H1 (cell line): ENCODE measurements around the gene ATG5. TPM values are rescaled to one million over a fixed set of nuclear protein-coding genes. Genes with fewer than 3 reads are reported as not detected.

Experiments
- CTCF ChIA-PET: fragments of 300-600 bp; sonication (Branson Sonifier 250); formaldehyde crosslinking; loops from one replicate; lab custom pipeline; 2021; ENCODE audit not compliant: partially characterized antibody; lab: Charles Lee
- POLR2A ChIA-PET: fragments of 300-600 bp; sonication (Branson Sonifier 250); formaldehyde crosslinking; loops from one replicate; lab custom pipeline; 2021; ENCODE audit warnings: inconsistent platforms; ENCODE audit not compliant: partially characterized antibody; lab: Charles Lee
- DNase-seq, 2 experiments: peaks; one replicate each; pipeline versions ENCODE4 v3.0.0 to v3.0.0-alpha.2; 2010 to 2022; ENCODE audit warnings: low spot score in 2 of 2, low read depth in 1 of 2, mixed read lengths in 1 of 2
- FAIRE-seq: peaks from 2 replicates; lab custom pipeline; 2011; peaks lifted over from hg19 to GRCh38; lab: Jason Lieb, UNC
- H2AFZ ChIP-seq: 2 replicates; pipeline ENCODE4 v1.8.1; 2012; ENCODE audit warnings: low read length, inconsistent platforms
- H2AK5ac ChIP-seq: 2 replicates; pipeline ENCODE4 v1.6.1; 2013; ENCODE audit warnings: low read depth, low read length
- H2BK120ac ChIP-seq: replicated peaks from 2 replicates; pipeline ENCODE3; 2013; ENCODE audit warnings: low read depth, low read length, inconsistent platforms
- H2BK12ac ChIP-seq: 2 replicates; pipeline ENCODE4 v1.6.1; 2013; ENCODE audit warnings: low read depth, low read length
- H2BK15ac ChIP-seq: 2 replicates; pipeline ENCODE4 v1.6.1; 2013; ENCODE audit warnings: low read length
- H2BK20ac ChIP-seq: 2 replicates; pipeline ENCODE4 v1.6.1; 2013; ENCODE audit warnings: low read length
- H2BK5ac ChIP-seq: 2 replicates; pipeline ENCODE4 v1.6.1; 2013; ENCODE audit warnings: low read depth, low read length
- H3K14ac ChIP-seq: 2 replicates; pipeline ENCODE4 v1.6.1; 2013; ENCODE audit warnings: inconsistent platforms; ENCODE audit not compliant: insufficient read length
- H3K18ac ChIP-seq: 2 replicates; pipeline ENCODE4 v1.6.1; 2013; ENCODE audit warnings: low read length; ENCODE audit errors: extremely low read depth
- H3K23ac ChIP-seq: 2 replicates; pipeline ENCODE4 v1.6.1; 2013; ENCODE audit warnings: inconsistent platforms; ENCODE audit not compliant: insufficient read length
- H3K23me2 ChIP-seq: 2 replicates; pipeline ENCODE4 v1.6.1; 2013; ENCODE audit warnings: low read depth, low read length
- H3K27ac ChIP-seq: 2 replicates; pipeline ENCODE4 v1.6.1; 2011; ENCODE audit warnings: low read depth, low read length, inconsistent platforms
- H3K27me3 ChIP-seq, 4 experiments: replicated peaks in 1 of 4; 1 replicate in 1 of 4; 2 replicates in 3 of 4; pipeline versions ENCODE4 v1.6.1 to v1.8.1; 2011 to 2013; ENCODE audit warnings: low read length in 3 of 4, mild to moderate bottlenecking in 3 of 4, inconsistent platforms in 2 of 4, mixed read lengths in 2 of 4, moderate library complexity in 1 of 4; ENCODE audit not compliant: control insufficient read depth in 3 of 4, insufficient read depth in 3 of 4; ENCODE audit errors: extremely low read depth in 1 of 4
- H3K36me3 ChIP-seq, 4 experiments: 2 replicates each; pipeline versions ENCODE4 v1.6.1 to v1.8.1; 2011 to 2013; ENCODE audit warnings: mild to moderate bottlenecking in 4 of 4, low read length in 3 of 4, moderate library complexity in 2 of 4, control low read depth in 1 of 4, inconsistent platforms in 1 of 4; ENCODE audit not compliant: insufficient read depth in 4 of 4, control insufficient read depth in 2 of 4
- H3K4ac ChIP-seq: replicated peaks from 2 replicates; pipeline ENCODE3; 2013; ENCODE audit warnings: low read length, low read depth, mixed read lengths, inconsistent platforms; ENCODE audit not compliant: insufficient read length
- H3K4me1 ChIP-seq, 4 experiments: replicated peaks in 1 of 4; 1 replicate in 1 of 4; 2 replicates in 3 of 4; pipeline versions ENCODE4 v1.6.1 to v1.8.1; 2011 to 2013; ENCODE audit warnings: low read length in 3 of 4, inconsistent platforms in 2 of 4, mixed read lengths in 1 of 4; ENCODE audit not compliant: insufficient read depth in 4 of 4, control insufficient read depth in 3 of 4
- H3K4me2 ChIP-seq, 2 experiments: 2 replicates each; pipeline versions ENCODE4 v1.6.1 to v1.8.1; 2011 to 2013; ENCODE audit warnings: low read depth in 2 of 2, low read length in 2 of 2, control low read depth in 1 of 2, inconsistent platforms in 1 of 2, mild to moderate bottlenecking in 1 of 2; ENCODE audit not compliant: insufficient read depth in 1 of 2
- H3K4me3 ChIP-seq, 4 experiments: fragments of 200-600, 300-600 bp in 1 of 4; sonication (generic), shearing (Covaris generic), sonication (Bioruptor Twin) in 1 of 4; 2 replicates each; pipeline versions ENCODE4 v1.5.1 to v1.8.1; 2011 to 2016; ENCODE audit warnings: low read length in 4 of 4, low read depth in 3 of 4, control low read depth in 2 of 4, inconsistent platforms in 2 of 4, mild to moderate bottlenecking in 2 of 4, mixed read lengths in 1 of 4, moderate library complexity in 1 of 4; ENCODE audit not compliant: insufficient read depth in 2 of 4; ENCODE audit errors: extremely low read depth in 1 of 4
- H3K56ac ChIP-seq: replicated peaks from 2 replicates; pipeline ENCODE3; 2013; ENCODE audit warnings: low read depth, mild to moderate bottlenecking, mixed read lengths, low read length, inconsistent platforms; ENCODE audit not compliant: insufficient read length
- H3K79me1 ChIP-seq: 2 replicates; pipeline ENCODE4 v1.6.1; 2013; ENCODE audit warnings: low read depth, low read length, control low read depth
- H3K79me2 ChIP-seq, 2 experiments: 2 replicates each; pipeline versions ENCODE4 v1.6.1 to v1.8.1; 2012 to 2013; ENCODE audit warnings: low read length in 2 of 2, mild to moderate bottlenecking in 2 of 2, inconsistent platforms in 1 of 2; ENCODE audit not compliant: insufficient read depth in 2 of 2, control insufficient read depth in 1 of 2
- H3K9ac ChIP-seq, 4 experiments: replicated peaks in 1 of 4; 1 replicate in 1 of 4; 2 replicates in 3 of 4; pipeline versions ENCODE4 v1.6.1 to v1.8.1; 2011 to 2013; ENCODE audit warnings: low read depth in 3 of 4, low read length in 3 of 4, control low read depth in 2 of 4, mild to moderate bottlenecking in 2 of 4, moderate library complexity in 2 of 4, inconsistent platforms in 1 of 4; ENCODE audit errors: extremely low read depth in 1 of 4
- H3K9me3 ChIP-seq, 2 experiments: 2 replicates each; pipeline versions ENCODE4 v1.6.1 to v1.8.1; 2012 to 2013; ENCODE audit warnings: mild to moderate bottlenecking in 2 of 2, moderate library complexity in 2 of 2, control low read depth in 1 of 2, inconsistent platforms in 1 of 2, low read depth in 1 of 2, low read length in 1 of 2, mixed read lengths in 1 of 2; ENCODE audit not compliant: insufficient read depth in 2 of 2
- H4K20me1 ChIP-seq, 2 experiments: replicated peaks in 1 of 2; 2 replicates each; pipeline versions ENCODE3 to v1.8.1; 2011 to 2013; ENCODE audit warnings: inconsistent platforms in 2 of 2, low read length in 2 of 2, mild to moderate bottlenecking in 1 of 2; ENCODE audit not compliant: insufficient read depth in 2 of 2, control insufficient read depth in 1 of 2
- H4K5ac ChIP-seq: 2 replicates; pipeline ENCODE4 v1.6.1; 2013; ENCODE audit warnings: low read length, low read depth, mixed read lengths, inconsistent platforms; ENCODE audit not compliant: insufficient read length
- H4K8ac ChIP-seq: 2 replicates; pipeline ENCODE4 v1.8.0; 2013; ENCODE audit warnings: mild to moderate bottlenecking, moderate library complexity, low read length, inconsistent platforms; ENCODE audit not compliant: insufficient read depth; ENCODE audit errors: extremely low read depth
- H4K91ac ChIP-seq: replicated peaks from 2 replicates; pipeline ENCODE3; 2013; ENCODE audit warnings: low read length, mixed read lengths, inconsistent platforms; ENCODE audit not compliant: insufficient read length
- ASH2L ChIP-seq: fragments of 200-600, 300-600 bp; sonication (generic); IDR thresholded peaks from one replicate; pipeline ENCODE4 v1.7.1; 2017; ENCODE audit warnings: low read length
- CTCF ChIP-seq, 3 experiments: IDR thresholded peaks; 1 replicate in 2 of 3; 2 replicates in 1 of 3; pipeline versions ENCODE4 v1.5.1 to v1.6.1; 2011; ENCODE audit warnings: low read length in 3 of 3, mild to moderate bottlenecking in 3 of 3, inconsistent platforms in 2 of 3, low read depth in 1 of 3, moderate library complexity in 1 of 3; ENCODE audit not compliant: insufficient read depth in 1 of 3; ENCODE audit errors: control extremely low read depth in 1 of 3
- EP300 ChIP-seq, 2 experiments: IDR thresholded peaks; 1 replicate in 1 of 2; 2 replicates in 1 of 2; pipeline ENCODE4 v1.6.1; 2011 to 2012; ENCODE audit warnings: low read depth in 2 of 2, low read length in 2 of 2, mild to moderate bottlenecking in 2 of 2, borderline replicate concordance in 1 of 2, inconsistent platforms in 1 of 2, moderate library complexity in 1 of 2
- HDAC2 ChIP-seq, 2 experiments: fragments of 300-600 bp in 1 of 2; sonication (generic) in 1 of 2; IDR thresholded peaks; 2 replicates each; pipeline ENCODE4 v1.6.1; 2011 to 2012; ENCODE audit warnings: low read depth in 2 of 2, low read length in 2 of 2, mild to moderate bottlenecking in 2 of 2, moderate library complexity in 2 of 2, borderline replicate concordance in 1 of 2, inconsistent platforms in 1 of 2
- JUND ChIP-seq: IDR thresholded peaks from 2 replicates; pipeline ENCODE4 v1.6.1; 2011; ENCODE audit warnings: mild to moderate bottlenecking, improper control_type of control experiment, low read length
- NRF1 ChIP-seq: IDR thresholded peaks from 2 replicates; pipeline ENCODE4 v1.6.1; 2011; ENCODE audit warnings: mild to moderate bottlenecking, low read depth, low read length, improper control_type of control experiment
- PHF8 ChIP-seq: fragments of 200-600 bp; sonication (generic); conservative IDR thresholded peaks from 2 replicates; pipeline ENCODE4 v1.7.1; 2012; ENCODE audit warnings: low read depth, mild to moderate bottlenecking, inconsistent platforms, low read length, moderate library complexity
- RFX5 ChIP-seq: IDR thresholded peaks from 2 replicates; pipeline ENCODE4 v1.6.1; 2011; ENCODE audit warnings: low read depth, low read length, improper control_type of control experiment, borderline replicate concordance
- USF2 ChIP-seq: IDR thresholded peaks from 2 replicates; pipeline ENCODE4 v1.6.1; 2011; ENCODE audit warnings: low read length, improper control_type of control experiment
- WGBS, 2 experiments: shearing (Covaris generic) in 1 of 2; methylation state at CpG; one replicate each; pipeline versions ENCODE4 v1.1.6 to v1.1.7; 2013 to 2015; ENCODE audit warnings: low lambda C conversion rate in 2 of 2, mixed read lengths in 2 of 2, inconsistent platforms in 1 of 2, low coverage in 1 of 2, missing lambda C conversion rate in 1 of 2; ENCODE audit not compliant: insufficient replicate concordance in 2 of 2, insufficient coverage in 1 of 2, insufficient read length in 1 of 2; ENCODE audit errors: extremely low coverage in 1 of 2, missing lambda C conversion rate in 1 of 2; 5-methylcytosine and 5-hydroxymethylcytosine counted together
- polyA plus RNA-seq, 7 experiments: library from polyadenylated mRNA; depleted of rRNA in 3 of 7; stranded (reverse) in 5 of 7; unstranded in 2 of 7; fragments of >200 nt in 5 of 7; fragments of 200-250 nt in 2 of 7; gene quantifications; 1 replicate in 5 of 7; 2 replicates in 1 of 7; 4 replicates in 1 of 7; pipeline versions ENCODE4 v1.2.1 to v1.2.3, GENCODE V29; 2011 to 2013; ENCODE audit warnings: missing spikeins in 2 of 7, mixed read lengths in 2 of 7
- total RNA-seq: library from RNA; stranded (reverse); fragmentation: NEBNext Ultra II Directional; extraction: Animal tissue kit (Norgen Biotek cat#: 25700); gene quantifications from 2 replicates; pipeline ENCODE4 v1.2.1, GENCODE V29; 2021

Gene ATG5
- total and polyA plus RNA-seq, 2 of the 8 experiments (the other 6 are each of a cell fraction or from before 2014, with no cell fraction given) = 18.2 to 39.0 TPM

GRCh38 chr6:106369739-106370138 is 44.2 kb upstream of the ATG5 start:
- Histone ChIP-seq H3K79me2 (no peaks in the 10 kb centered on the region), H3K79me1 (no peaks in the 10 kb centered on the region), H3K14ac (no peak overlapping the region), H3K27me3 (no peaks in the 10 kb centered on the region), H2BK15ac (no peak overlapping the region), H2BK5ac (no peak overlapping the region), H3K9me3 (no peaks in the 10 kb centered on the region), H2BK12ac (no peak overlapping the region), H2AK5ac (no peak overlapping the region), H2BK20ac (no peak overlapping the region), H3K27ac (no peak overlapping the region), H4K5ac (no peak overlapping the region), H4K8ac (no peak overlapping the region), H3K9ac (no peak overlapping the region), H4K20me1 (no peaks in the 10 kb centered on the region), H3K4me2 (no peak overlapping the region), H4K91ac (no peak overlapping the region), H3K4me3 (no peak overlapping the region), H3K36me3 (no peaks in the 10 kb centered on the region), H3K18ac (no peak overlapping the region), H2BK120ac (no peak overlapping the region), H3K4ac (no peak overlapping the region), H3K23me2 (no peaks in the 10 kb centered on the region), H3K23ac (no peak overlapping the region), H3K4me1 (peaks cover 0 to 4% (median 0%) of the 10 kb centered on the region in 4 experiments; a peak in 2 of 7 replicates), H3K56ac (no peak overlapping the region), H2AFZ (no peak overlapping the region)
- ChIA-PET POLR2A (interaction anchor here (1.7 kb wide), 1 partner anchor 10 kb away, joined by 5 read pairs; the partner anchor contains the start of gene CRYBG1), CTCF (interaction anchor here (0.6 to 4.5 kb wide), 9 partner anchors 9 to 1232 kb away, joined by 3 to 24 read pairs (median 4); partner anchors contain the start of gene CRYBG1)
- DNase-seq (no peak), FAIRE-seq (no peak)
- 88% methylated on average over 2 of the region's 2 CpGs; no CpG with 5 or more reads in 1 of the 2 experiments for WGBS, 2 experiments
- TF ChIP-seq RFX5 (no peak), CTCF (IDR thresholded peaks at IDR 0.05; ENCODE audit: control extremely low read depth in 1 of 3, insufficient read depth in 1 of 3, low read depth in 1 of 3, low read length in 3 of 3) (no peak), PHF8 (no peak), USF2 (no peak), JUND (no peak), NRF1 (no peak), HDAC2 (IDR thresholded peaks at IDR 0.05; ENCODE audit: borderline replicate concordance in 1 of 2, low read depth in 2 of 2, low read length in 2 of 2) (no peak), ASH2L (no peak), EP300 (IDR thresholded peaks at IDR 0.05; ENCODE audit: borderline replicate concordance in 1 of 2, low read depth in 2 of 2, low read length in 2 of 2) (no peak)
